Hepatic stellate cell (primary cell): ENCODE results near the gene PDIA5.

Experiments
- DNase-seq: peaks from one replicate; pipeline ENCODE4 v3.0.0; 2011; ENCODE audit warnings: low spot score

Gene PDIA5

DNA sequence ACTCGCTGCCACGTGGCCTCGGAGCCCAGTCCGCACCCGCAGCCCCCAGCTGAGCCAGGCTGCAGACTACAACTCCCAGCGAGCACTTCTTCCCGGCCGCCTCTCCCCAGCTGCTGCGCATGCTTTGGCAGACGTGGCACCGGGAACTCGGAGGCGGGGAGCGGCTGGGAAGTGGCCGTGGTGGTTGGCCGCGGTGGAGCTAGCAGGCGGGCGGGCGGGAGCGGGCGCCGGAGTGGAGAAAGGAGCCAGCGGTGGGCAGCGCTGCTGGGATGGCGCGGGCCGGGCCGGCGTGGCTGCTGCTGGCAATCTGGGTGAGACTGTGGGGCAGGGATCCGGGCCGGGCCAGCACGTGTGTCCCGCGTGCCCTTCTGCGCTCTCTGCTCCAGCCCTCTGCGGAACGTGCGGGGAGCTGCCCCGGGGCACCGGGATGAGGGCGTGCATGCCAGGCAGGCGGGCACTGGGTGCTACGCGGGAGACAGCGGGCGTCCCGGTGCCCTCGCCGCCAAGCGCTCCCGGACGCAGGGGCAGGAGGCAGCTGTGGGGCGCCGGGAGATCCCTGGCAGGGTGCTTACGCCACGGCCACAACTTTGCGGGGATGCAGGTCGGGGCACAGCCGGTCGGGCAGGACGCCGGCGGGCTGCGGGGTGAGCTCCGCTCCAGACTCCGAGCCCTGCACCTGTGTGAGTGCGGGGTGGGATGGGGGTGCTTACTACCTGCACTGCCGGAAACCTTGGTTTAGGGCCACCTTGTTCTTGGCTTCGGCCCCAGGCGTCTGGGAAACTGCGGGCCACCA is at the start of gene PDIA5:
TSS of gene PDIA5 (plus strand) at position 130 of the 793 bp plus-strand sequence. CDS start at position 270, 140 bp downstream.
- peak; percentile 97 for DNase-seq

DNA sequence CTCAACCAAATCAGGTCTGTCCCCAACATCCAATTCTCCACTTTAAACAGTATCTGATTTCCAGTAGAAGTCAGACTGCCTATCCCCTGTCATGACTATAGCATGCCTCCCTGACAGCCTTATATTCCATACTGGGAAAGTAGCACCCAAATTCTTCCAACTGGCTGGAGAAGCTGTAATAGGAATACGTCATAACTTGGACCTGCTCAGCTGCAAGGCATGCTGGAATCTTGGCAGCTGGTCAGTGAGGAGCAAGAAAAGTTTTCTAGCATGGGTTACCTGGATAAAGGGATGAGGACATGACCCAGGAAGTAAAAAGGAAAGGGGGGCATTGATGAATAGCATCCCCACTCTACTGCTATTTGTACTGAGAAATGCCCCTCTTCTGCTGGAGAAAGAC is 48.1 kb upstream of the PDIA5 start:
- DNase-seq = no peak

DNA sequence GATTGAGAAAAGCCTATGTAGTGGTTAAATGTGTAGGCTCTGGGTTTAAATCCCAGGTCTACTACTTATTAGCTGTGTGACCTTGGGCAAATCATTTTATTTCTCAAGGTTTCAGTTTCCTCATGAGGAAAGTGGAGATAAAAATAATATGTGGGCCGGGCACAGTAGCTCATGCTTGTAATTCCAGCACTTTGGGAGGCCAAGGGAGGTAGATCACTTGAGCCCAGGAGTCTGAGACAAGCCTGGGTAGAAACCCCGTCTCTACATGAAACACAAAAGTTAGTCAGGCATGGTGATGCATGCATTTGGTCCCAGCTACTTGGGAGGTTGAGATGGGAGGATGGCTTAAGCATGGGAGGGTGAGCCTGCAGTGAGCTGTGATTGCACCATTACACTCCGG is 47.7 kb upstream of the PDIA5 start:
- no peak for DNase-seq

DNA sequence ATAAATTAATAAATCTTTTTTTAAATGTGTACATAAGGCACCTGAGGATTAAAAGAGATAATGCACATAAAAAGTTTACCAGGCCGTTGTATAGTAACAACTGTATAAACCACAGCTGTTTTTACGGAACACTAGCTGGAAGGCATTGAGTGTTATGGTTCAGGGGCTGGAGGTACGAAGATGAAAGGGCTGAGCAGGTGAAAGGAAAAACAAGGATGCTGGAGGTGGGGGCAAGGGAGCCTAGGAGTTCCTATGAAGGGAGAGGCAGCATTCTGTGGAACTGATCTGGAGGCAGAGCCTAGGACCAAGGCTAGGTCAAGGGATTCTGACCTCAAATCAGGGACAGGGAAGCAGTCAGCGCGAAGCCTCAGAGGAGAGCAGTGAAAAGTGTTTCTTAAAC is 47.2 kb upstream of the PDIA5 start:
- DNase-seq = no peak

DNA sequence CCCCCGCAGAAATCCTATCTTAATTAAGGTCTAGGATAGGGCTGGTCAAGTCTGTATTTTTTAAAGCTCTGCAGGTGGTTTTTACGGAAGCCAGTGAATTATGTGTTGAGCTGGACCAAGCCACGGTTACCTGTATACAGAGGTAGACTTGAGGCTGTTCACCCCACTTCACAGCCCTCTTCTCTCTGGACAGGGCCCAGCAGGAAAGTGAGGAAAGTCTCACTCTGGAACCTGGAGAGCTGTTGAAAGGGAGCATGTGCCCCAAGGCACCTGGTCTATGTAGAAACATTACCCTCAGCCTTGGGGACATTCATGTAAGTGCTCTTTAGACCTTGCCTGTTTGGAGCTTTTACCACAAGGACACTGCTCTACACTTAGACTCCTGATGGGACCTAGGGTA is 46.1 kb upstream of the PDIA5 start:
- DNase-seq = no peak

DNA sequence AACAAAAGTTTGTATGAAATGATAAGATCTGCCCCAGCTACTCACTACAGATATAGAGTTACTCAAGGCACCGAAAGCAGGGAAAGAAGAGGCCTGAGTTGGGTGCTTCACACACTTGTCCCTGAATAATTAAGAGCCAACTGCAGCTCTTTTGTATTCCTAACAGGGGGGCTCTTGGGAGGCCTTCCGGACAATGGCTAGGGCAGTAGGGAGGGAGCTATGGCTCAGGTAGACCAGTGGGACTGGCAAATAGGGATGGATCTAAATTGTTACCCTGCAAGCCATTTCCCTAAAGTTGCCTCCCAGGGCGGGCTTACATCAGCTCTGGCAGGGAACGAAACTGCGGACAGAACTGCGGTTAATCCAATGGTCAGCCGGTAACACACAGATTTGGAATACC is 45.4 kb upstream of the PDIA5 start:
- DNase-seq = no peak

- DNase-seq = no peak
Measured at GRCh38 chr3:123021996-123022510, 44.8 kb upstream of the PDIA5 start.

- no peak for DNase-seq
Measured at GRCh38 chr3:123024056-123024455, 42.8 kb upstream of the PDIA5 start.

- DNase-seq = peak; percentile 25
Measured at GRCh38 chr3:123025642-123026521, 40.9 kb upstream of the PDIA5 start.

DNA sequence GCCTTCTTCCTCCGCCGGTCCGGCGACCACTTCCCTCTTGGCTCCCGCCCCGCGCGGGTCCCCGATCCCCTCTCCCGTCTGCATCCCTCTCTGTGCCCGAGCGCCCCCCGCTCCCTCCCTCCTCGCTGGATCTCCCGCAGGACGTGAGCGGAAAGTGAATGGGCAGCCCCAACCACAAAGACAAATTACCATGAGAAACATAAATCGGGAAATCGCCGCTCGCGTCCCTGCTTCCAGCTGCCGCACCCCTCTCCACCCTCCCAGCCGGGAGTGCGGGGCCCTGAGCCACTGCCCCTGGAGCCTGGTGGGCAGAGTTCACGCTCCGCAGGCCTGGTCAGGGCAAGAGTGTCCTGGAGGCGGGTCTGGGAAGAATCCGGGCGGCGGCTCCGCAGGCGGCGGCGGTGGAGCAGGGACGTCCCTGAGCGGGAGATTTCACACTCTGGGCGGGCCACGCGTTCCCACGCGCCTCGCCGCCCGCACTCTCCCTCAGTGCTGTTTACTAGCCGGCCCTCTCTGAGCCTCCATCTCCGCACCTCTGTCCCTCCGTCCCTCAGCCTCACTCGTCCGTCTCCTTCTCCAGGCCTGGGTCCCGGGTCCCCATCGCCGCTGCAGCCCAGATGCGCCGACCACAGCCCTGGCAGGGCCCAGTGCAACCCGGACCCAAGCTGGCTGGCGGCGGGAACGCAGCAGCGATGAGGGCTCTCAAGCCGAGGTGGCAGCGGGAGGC is 40.1 kb upstream of the PDIA5 start:
- DNase-seq = peak; percentile 33

- DNase-seq = peak; percentile 34
Measured at GRCh38 chr3:123027292-123028232, 39.3 kb upstream of the PDIA5 start, which contains the start of gene SEMA5B. SEMA5B (minus strand) TSS chr3:123027763; CDS start chr3:122961263, 66,500 bp downstream.

DNA sequence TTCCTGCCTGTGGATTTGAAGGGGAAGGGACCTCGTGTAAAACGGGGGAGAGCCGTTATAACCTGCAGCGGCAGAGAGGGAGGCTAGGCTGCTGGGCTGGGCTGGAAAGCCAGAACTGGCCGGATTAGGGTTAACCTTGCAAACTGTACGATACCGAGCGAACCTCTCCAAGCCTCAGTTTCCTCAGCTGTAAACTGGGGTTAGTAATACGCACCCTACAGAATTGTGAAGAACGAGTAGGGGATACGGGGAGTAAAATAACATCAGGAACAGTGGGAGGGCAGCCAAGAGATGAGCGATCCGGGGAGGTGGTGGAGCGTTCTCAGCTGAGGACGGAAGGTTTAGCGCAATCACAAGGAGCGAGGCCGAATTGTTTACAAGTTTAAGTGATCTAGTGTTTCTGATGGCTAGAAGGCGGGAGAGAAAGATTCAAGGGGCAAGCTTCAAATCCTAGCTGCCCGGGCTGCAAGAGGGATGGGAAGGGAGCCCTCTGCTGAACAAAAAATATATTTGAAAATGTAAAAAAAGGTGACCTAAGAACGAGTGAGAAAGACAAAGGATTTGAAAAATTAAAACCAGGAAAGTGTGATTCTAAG is 38.5 kb upstream of the PDIA5 start:
- DNase-seq = peak; percentile 73

- no peak for DNase-seq
Measured at GRCh38 chr3:123031051-123031450, 35.8 kb upstream of the PDIA5 start.

- no peak for DNase-seq
Measured at GRCh38 chr3:123032057-123032456, 34.8 kb upstream of the PDIA5 start.

DNA sequence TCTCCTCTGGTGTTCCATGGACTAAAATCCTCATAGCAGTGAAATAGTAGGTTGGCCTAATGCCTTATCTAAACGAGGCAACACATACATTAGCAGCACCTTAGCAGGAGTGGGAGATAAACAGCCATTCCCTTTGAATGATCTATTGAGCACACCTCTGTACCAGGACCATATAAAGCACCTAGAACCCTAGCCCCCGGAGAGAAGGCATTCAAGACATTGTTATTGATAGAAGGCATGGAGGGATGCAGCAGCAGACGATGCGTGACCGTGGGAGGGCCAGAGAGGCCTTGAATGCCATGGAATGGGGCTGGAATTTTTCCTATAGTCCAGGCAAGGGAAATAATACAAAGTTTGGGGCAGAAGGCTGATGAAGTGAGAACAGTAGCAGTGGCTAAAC is 32.7 kb upstream of the PDIA5 start:
- DNase-seq = no peak

DNA sequence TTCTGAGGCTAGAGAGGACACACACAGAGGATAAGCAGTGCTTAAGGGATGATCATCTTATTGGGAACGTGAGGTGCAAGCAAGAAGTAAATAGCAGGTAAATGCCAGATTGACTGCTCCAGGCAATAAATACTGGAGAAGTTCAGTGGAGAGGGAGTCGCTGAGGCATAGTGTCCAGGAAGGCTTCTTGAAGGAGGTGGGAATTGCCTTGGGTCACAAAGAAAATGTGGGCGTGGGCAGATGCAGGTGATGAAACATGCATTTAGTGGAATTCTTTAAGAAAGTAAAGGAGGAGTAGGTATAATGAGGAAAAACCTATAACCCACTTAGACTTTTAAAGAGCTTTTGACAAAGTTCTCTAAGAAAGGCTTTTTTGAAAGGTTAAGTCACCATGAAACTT is 31.8 kb upstream of the PDIA5 start:
- DNase-seq = no peak

DNA sequence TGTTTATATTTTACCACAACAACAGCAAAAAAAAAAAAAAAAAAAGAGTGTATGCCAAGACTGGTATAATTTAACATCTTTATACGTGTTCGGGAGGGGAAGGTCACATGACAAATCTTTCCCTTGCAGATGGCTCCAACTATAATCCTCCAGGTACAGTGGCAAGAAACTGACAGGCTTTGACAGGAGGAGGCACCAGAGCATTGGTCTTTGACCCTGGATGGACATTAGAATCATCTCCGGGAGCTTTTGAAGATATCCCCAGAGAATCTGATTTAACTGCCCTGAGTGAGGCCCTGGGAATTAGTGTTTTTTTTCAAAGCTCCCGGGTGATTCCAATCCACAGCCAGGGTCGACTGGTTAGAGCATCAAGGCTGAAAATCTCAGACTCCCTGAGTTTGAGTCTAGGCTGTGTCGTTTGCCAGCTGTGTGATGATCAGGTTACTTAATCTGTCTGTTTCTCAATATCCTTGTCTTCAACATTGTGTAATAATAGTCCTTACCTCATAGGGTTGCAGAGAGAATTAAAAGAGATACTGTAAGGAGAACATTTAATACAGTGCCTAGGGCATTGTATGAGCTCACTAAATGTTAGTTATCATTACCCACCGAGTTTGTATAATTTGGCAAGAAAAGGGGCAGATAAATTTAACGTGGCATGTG is 30.3 kb upstream of the PDIA5 start:
- DNase-seq = no peak

GRCh38 chr3:123037015-123037375 is 29.8 kb upstream of the PDIA5 start:
- DNase-seq = no peak

- no peak for DNase-seq
Measured at GRCh38 chr3:123038751-123039150, 28.1 kb upstream of the PDIA5 start.

- no peak for DNase-seq
Measured at GRCh38 chr3:123039178-123039577, 27.6 kb upstream of the PDIA5 start.
